Epithelial cell of proximal tubule (primary cell): Measurements from ENCODE around the gene KCNA5. TPM values are rescaled to one million over a fixed set of nuclear protein-coding genes. Genes with fewer than 3 reads are reported as not detected.

Experiments used
- DNase-seq: peaks from one replicate; pipeline ENCODE4 v3.0.0-alpha.2; 2011; ENCODE audit warnings: low read depth
- H3K4me3 ChIP-seq: 2 replicates; pipeline ENCODE4 v1.5.1; 2011; ENCODE audit warnings: low read depth, mild to moderate bottlenecking, low read length
- CTCF ChIP-seq: conservative IDR thresholded peaks from 2 replicates; pipeline ENCODE4 v1.5.1; 2012; ENCODE audit warnings: low read depth, mild to moderate bottlenecking, low read length
- total RNA-seq: library from RNA; depleted of rRNA; stranded (reverse); fragments of >200 nt; gene quantifications from 2 replicates; pipeline ENCODE4 v1.2.3, GENCODE V29; 2015

Gene KCNA5
- total RNA-seq, 1 donor from 2014 or later, result not detected

GRCh38 chr12:5032821-5033220 is 10.9 kb upstream of the KCNA5 start:
- H3K4me3 ChIP-seq, result no peak overlapping the region
- no peak for TF ChIP-seq CTCF
- no peak for DNase-seq

- TF ChIP-seq CTCF, result no peak
- no peak overlapping the region for H3K4me3 ChIP-seq
- DNase-seq, result no peak
These were observed 9.8 kb upstream of the KCNA5 start for GRCh38 chr12:5033883-5034282.

DNA sequence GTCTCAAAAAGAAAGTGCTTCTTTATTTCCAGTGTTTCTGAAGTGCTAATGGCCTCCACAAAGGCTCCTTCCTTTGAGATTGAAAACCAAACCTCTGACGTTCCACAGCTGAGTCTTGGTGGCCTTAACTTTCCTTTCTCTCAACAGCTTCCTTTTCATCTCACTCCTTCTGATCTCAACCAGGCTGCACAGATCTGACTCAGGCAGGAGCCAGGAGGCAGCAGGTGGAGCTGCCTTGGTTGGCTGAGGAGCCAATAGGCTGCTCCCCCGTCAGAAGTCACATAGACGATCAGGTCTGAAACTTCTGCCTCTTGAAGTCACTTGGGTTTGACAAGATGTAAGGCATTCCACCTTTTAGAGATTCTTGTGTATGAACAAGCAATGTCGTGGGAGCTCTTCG is 9.1 kb upstream of the KCNA5 start:
- no peak for DNase-seq
- TF ChIP-seq CTCF, result no peak
- no peak overlapping the region for H3K4me3 ChIP-seq

DNA sequence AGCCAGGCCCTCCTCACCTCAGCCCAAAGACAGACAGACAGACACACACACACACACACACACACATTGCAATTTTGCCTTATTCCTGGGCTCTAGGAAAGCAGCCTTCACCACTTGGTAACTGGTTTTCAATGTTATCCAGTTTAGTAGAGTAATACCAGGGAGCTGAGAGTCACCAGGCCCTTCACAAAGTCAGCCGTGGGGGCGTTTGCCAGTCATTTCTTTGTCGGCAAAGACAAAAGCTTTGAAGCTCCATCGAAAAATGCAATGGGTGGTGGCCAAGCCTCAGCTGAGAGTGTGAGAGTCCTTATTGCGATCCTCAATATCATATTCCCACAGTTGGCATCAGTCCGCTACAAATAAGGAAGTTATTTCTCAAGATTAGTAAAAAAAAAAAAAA is 8.1 kb upstream of the KCNA5 start:
- DNase-seq, result no peak
- no peak overlapping the region for H3K4me3 ChIP-seq
- TF ChIP-seq CTCF, result no peak

DNA sequence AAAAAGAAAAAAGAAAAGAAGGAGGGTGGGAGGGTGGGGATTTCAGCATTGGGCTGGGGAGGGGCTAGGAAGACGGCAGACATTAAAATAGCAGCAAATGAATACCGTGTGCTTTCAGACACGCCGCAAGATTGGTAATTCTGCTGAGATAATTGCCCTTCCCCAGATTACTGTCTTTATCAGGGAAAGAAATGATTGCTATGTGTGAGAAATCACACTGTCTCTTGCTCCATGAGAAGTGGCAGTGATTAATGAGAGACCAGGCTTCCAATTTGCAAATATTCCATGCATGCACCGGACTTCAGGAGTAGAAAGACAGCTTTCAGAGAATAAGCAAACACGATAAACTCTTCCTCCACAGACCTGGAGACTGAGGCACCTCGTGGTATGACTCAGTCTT is 7.6 kb upstream of the KCNA5 start:
- no peak overlapping the region for H3K4me3 ChIP-seq
- TF ChIP-seq CTCF, result no peak
- no peak for DNase-seq

DNA sequence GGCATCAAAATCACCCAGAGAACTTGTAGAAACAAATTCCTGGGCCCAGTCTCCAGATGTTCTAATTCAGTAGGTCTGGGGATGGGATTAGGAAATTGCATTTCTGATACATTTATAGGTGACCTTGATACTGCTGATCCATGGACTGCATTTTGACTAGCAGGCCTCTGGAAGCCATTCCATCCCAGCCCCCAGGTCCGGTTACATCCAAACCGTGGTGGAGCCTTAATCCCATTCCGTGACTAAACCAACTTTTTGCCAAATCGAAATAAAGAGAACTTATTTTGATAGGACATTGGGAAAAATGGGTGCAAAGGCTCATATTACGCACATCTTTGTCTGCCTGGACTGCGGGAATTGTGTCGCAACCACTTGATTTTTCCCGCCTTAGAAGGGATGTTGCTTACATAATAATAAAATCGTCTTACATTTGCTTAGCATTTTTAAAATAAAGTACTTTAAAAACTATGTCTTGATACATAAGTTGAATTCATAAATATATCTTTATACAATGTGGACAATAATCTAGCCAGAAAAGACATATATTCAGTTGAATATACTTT is 5.8 kb upstream of the KCNA5 start:
- DNase-seq, result no peak
- no peak for TF ChIP-seq CTCF

DNA sequence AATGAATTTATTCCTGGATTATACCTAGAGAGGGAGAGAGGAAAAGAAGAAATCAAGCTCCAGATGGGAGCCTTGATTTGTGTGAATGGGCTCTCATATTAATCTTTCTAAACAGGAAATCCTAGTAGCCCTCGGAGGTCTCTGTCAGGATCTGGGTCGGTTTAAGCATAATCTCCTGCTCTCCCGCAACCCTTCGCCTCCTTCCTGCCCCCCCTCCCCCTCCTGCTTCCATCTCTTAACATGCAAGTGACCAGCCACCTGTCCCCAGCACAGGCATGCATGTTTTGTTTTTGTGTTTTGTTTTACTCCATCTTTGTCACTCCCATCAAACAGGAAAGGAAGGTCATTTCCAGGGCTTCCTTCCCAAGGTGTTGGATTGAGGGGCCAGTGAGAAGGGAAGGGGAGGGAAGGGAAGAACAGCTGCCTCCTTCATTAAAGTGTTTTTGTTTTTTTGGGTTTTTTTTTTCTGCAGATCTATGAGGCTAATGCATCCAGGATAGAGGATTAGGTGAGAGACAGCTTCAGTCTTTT is 4.8 kb upstream of the KCNA5 start:
- TF ChIP-seq CTCF, result no peak

More for the DNA sequence above, 5.8 kb upstream of the KCNA5 start:
- no peak overlapping the region for H3K4me3 ChIP-seq

More for the DNA sequence above, 4.8 kb upstream of the KCNA5 start:
- DNase-seq, result no peak
- H3K4me3 ChIP-seq, result no peak overlapping the region
